ENCODE results near the gene CECR2.

GRCh38 chr22:17368554-17369438, 464 bp upstream of the CECR2 start:
- TF ChIP-seq FOXM1 (IDR thresholded peaks at IDR 0.05; ENCODE audit: low read depth) (no peak), REST (IDR thresholded peaks at IDR 0.05; ENCODE audit: low read depth, low read length) (no peak), MAX (IDR thresholded peaks at IDR 0.05; ENCODE audit: low read depth) (no peak), TAF1 (IDR thresholded peaks at IDR 0.05; ENCODE audit: borderline replicate concordance, low read depth, low read length) (no peak), USF1 (IDR thresholded peaks at IDR 0.05; ENCODE audit: borderline replicate concordance, low read depth) (no peak)
